ENCODE measurements around the gene CFAP119. TPM values are rescaled to one million over a fixed set of nuclear protein-coding genes. Genes with fewer than 3 reads are reported as not detected.

The CFAP119 gene
- polyA plus RNA-seq, 3 donors, result 7.8 to 8.2 (median 7.9) TPM

- DNase-seq (ENCODE audit: low read depth in 3 of 3, low spot score in 2 of 3), result no peak
Measured at GRCh38 chr16:30741461-30741914, 20.4 kb downstream of the CFAP119 start.

GRCh38 chr16:30740364-30741251, 21.3 kb downstream of the CFAP119 start:
- peak in 1 of 3 donors; percentile 10 for DNase-seq (ENCODE audit: low read depth in 3 of 3, low spot score in 2 of 3)

- no peak for DNase-seq (ENCODE audit: low read depth in 3 of 3, low spot score in 2 of 3)
Measured at GRCh38 chr16:30738984-30739951, 22.6 kb downstream of the CFAP119 start.

- no peak for DNase-seq (ENCODE audit: low read depth in 3 of 3, low spot score in 2 of 3)
Measured at GRCh38 chr16:30737794-30738648, 23.8 kb downstream of the CFAP119 start.

- DNase-seq (ENCODE audit: low read depth in 3 of 3, low spot score in 2 of 3), result no peak
Measured at GRCh38 chr16:30736995-30737793, 24.7 kb downstream of the CFAP119 start.

- no peak for DNase-seq (ENCODE audit: low read depth in 3 of 3, low spot score in 2 of 3)
Measured at GRCh38 chr16:30731411-30731810, 30.5 kb downstream of the CFAP119 start.

- no peak for DNase-seq (ENCODE audit: low read depth in 3 of 3, low spot score in 2 of 3)
Measured at GRCh38 chr16:30728899-30729672, 32.8 kb downstream of the CFAP119 start.

GRCh38 chr16:30728321-30728720, 33.5 kb downstream of the CFAP119 start:
- DNase-seq (ENCODE audit: low read depth in 3 of 3, low spot score in 2 of 3), result no peak

GRCh38 chr16:30725418-30725792, 36.5 kb downstream of the CFAP119 start:
- DNase-seq (ENCODE audit: low read depth in 3 of 3, low spot score in 2 of 3), result no peak

- DNase-seq (ENCODE audit: low read depth in 3 of 3, low spot score in 2 of 3), result no peak
Measured at GRCh38 chr16:30724641-30725417, 37.0 kb downstream of the CFAP119 start.

- no peak for DNase-seq (ENCODE audit: low read depth in 3 of 3, low spot score in 2 of 3)
Measured at GRCh38 chr16:30723725-30724355, 38.0 kb downstream of the CFAP119 start.

GRCh38 chr16:30722916-30723315, 38.9 kb downstream of the CFAP119 start:
- DNase-seq (ENCODE audit: low read depth in 3 of 3, low spot score in 2 of 3), result no peak

GRCh38 chr16:30722443-30722842, 39.4 kb downstream of the CFAP119 start:
- DNase-seq (ENCODE audit: low read depth in 3 of 3, low spot score in 2 of 3), result no peak

- no peak for DNase-seq (ENCODE audit: low read depth in 3 of 3, low spot score in 2 of 3)
Measured at GRCh38 chr16:30721606-30722005, 40.3 kb downstream of the CFAP119 start.

- DNase-seq (ENCODE audit: low read depth in 3 of 3, low spot score in 2 of 3), result no peak
Measured at GRCh38 chr16:30721167-30721566, 40.7 kb downstream of the CFAP119 start.

GRCh38 chr16:30720694-30721093, 41.2 kb downstream of the CFAP119 start:
- DNase-seq (ENCODE audit: low read depth in 3 of 3, low spot score in 2 of 3), result no peak

- no peak for DNase-seq (ENCODE audit: low read depth in 3 of 3, low spot score in 2 of 3)
Measured at GRCh38 chr16:30720086-30720485, 41.8 kb downstream of the CFAP119 start.

All from right renal cortex interstitium (tissue), 3 donors.